HL-60/S4 treated with phorbol 12-myristate 13-acetate at 8.2 ng/mL for 4 days and 3 days (cell line): Measurements from ENCODE around the gene LCN10.
"Not testable (repeated sequence)": the region's sequence is repeated elsewhere in the genome, so short reads cannot be mapped to it uniquely, and the experiment has no call there.

Source experiments
- in situ Hi-C: fragments of 300-500 bp; cut with MboI; formaldehyde crosslinking; loops from 2 replicates; pipeline ENCODE4 v1.15.0; 2022; ENCODE audit warnings: low sequenced_read_pairs

The LCN10 gene

GRCh38 chr9:136755302-136756133 lies 12.8 kb upstream of the LCN10 start:
- in situ Hi-C loops: not testable (repeated sequence)

- in situ Hi-C loops: no loop called here
These were observed 12.0 kb upstream of the LCN10 start for GRCh38 chr9:136754626-136755301.

GRCh38 chr9:136754059-136754572 lies 11.4 kb upstream of the LCN10 start:
- in situ Hi-C loops: no loop called here

- in situ Hi-C loops: no loop called here
These were observed 10.8 kb upstream of the LCN10 start for GRCh38 chr9:136753371-136754058.

- in situ Hi-C loops: no loop called here
These were observed 9.1 kb upstream of the LCN10 start for GRCh38 chr9:136751814-136752213.

- in situ Hi-C loops: no loop called here
These were observed 8.5 kb upstream of the LCN10 start for GRCh38 chr9:136751244-136751643.

- in situ Hi-C loops: no loop called here
These were observed 7.8 kb upstream of the LCN10 start for GRCh38 chr9:136750526-136750925.

- in situ Hi-C loops: no loop called here
These were observed 6.2 kb upstream of the LCN10 start for GRCh38 chr9:136748666-136749611.

GRCh38 chr9:136748201-136748600 lies 5.5 kb upstream of the LCN10 start, which contains the start of gene LCN6:
LCN6 (minus strand) TSS chr9:136748525; CDS start chr9:136748483, 42 bp downstream.
- in situ Hi-C loops: no loop called here

- in situ Hi-C loops: no loop called here
These were observed 4.7 kb upstream of the LCN10 start for GRCh38 chr9:136747161-136748060.

GRCh38 chr9:136746621-136747020 lies 3.9 kb upstream of the LCN10 start:
- in situ Hi-C loops: no loop called here

- in situ Hi-C loops: no loop called here
These were observed 3.4 kb upstream of the LCN10 start for GRCh38 chr9:136746155-136746490.

GRCh38 chr9:136745389-136746154 lies 2.8 kb upstream of the LCN10 start:
- in situ Hi-C loops: no loop called here

- in situ Hi-C loops: no loop called here
These were observed 2.0 kb upstream of the LCN10 start for GRCh38 chr9:136744773-136745172.

- in situ Hi-C loops: no loop called here
These were observed 985 bp upstream of the LCN10 start for GRCh38 chr9:136743639-136744211.

- in situ Hi-C loops: no loop called here
These were observed 713 bp downstream of the LCN10 start for GRCh38 chr9:136741883-136742571.

GRCh38 chr9:136740971-136741882 lies 1.5 kb downstream of the LCN10 start:
- in situ Hi-C loops: no loop called here
